NAMALWA (cell line): ENCODE results near the gene PGAP2.
"Not testable (repeated sequence)": the region's sequence is repeated elsewhere in the genome, so short reads cannot be mapped to it uniquely, and the experiment has no call there.

ENCODE experiments used
- DNase-seq: peaks from one replicate; pipeline ENCODE4 v3.0.0-alpha.2; 2015; ENCODE audit warnings: low spot score

The PGAP2 gene

GRCh38 chr11:3803726-3804495, 4.4 kb upstream of the PGAP2 start:
- no peak for DNase-seq

GRCh38 chr11:3808861-3809623, 682 bp downstream of the PGAP2 start:
- DNase-seq: peak; percentile 72

- DNase-seq: no peak
Observed at GRCh38 chr11:3809624-3809928, 1.2 kb downstream of the PGAP2 start.

- no peak for DNase-seq
Observed at GRCh38 chr11:3810446-3810845, 2.1 kb downstream of the PGAP2 start.

GRCh38 chr11:3810951-3811350, 2.6 kb downstream of the PGAP2 start:
- no peak for DNase-seq

- not testable (repeated sequence) for DNase-seq
Observed at GRCh38 chr11:3814832-3815231, 6.5 kb downstream of the PGAP2 start.

- DNase-seq: no peak
Observed at GRCh38 chr11:3815845-3816244, 7.5 kb downstream of the PGAP2 start.

- no peak for DNase-seq
Observed at GRCh38 chr11:3816673-3817072, 8.3 kb downstream of the PGAP2 start.

- no peak for DNase-seq
Observed at GRCh38 chr11:3817181-3817800, 8.9 kb downstream of the PGAP2 start.

- no peak for DNase-seq
Observed at GRCh38 chr11:3820971-3821370, 12.6 kb downstream of the PGAP2 start.

- DNase-seq: no peak
Observed at GRCh38 chr11:3822312-3822711, 14.0 kb downstream of the PGAP2 start.

GRCh38 chr11:3823303-3823702, 14.9 kb downstream of the PGAP2 start:
- no peak for DNase-seq

- no peak for DNase-seq
Observed at GRCh38 chr11:3823762-3824506, 15.6 kb downstream of the PGAP2 start.

- peak; percentile 89 for DNase-seq
Observed at GRCh38 chr11:3824714-3825472, 16.5 kb downstream of the PGAP2 start.

- no peak for DNase-seq
Observed at GRCh38 chr11:3825473-3826154, 17.3 kb downstream of the PGAP2 start.

- DNase-seq: no peak
Observed at GRCh38 chr11:3826721-3827120, 18.4 kb downstream of the PGAP2 start.

- no peak for DNase-seq
Observed at GRCh38 chr11:3827434-3828186, 19.2 kb downstream of the PGAP2 start.

- DNase-seq: no peak
Observed at GRCh38 chr11:3830088-3830487, 21.7 kb downstream of the PGAP2 start.

GRCh38 chr11:3830730-3831129, 22.4 kb downstream of the PGAP2 start:
- no peak for DNase-seq
